NCI-H226 (cell line): Measurements from ENCODE around the gene NRCAM.
A peak's percentile ranks its signal among the peaks of the same experiment; 100 is the strongest.
"Not testable (repeated sequence)": the region's sequence is repeated elsewhere in the genome, so short reads cannot be mapped to it uniquely, and the experiment has no call there.

ENCODE experiments used
- DNase-seq: peaks from one replicate; pipeline ENCODE4 v3.0.0-alpha.2; 2015

NRCAM gene

DNA sequence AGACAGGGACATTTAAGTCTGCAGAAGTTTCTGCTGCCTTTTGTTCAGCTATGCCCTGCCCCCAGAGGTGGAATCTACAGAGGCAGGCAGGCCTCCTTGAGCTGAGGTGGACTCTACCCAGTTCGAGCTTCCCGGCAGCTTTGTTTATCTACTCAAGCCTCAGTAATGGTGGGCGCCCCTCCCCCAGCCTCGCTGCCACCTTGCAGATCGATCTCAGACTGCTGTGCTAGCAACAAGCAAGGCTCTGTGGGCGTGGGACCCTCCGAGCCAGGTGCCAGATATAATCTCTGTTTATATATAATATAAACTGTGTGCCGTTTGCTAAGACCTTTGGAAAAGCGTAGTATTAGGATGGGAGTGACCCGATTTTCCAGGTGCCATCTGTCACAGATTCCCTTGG lies 63.1 kb downstream of the NRCAM start:
- not testable (repeated sequence) for DNase-seq

DNA sequence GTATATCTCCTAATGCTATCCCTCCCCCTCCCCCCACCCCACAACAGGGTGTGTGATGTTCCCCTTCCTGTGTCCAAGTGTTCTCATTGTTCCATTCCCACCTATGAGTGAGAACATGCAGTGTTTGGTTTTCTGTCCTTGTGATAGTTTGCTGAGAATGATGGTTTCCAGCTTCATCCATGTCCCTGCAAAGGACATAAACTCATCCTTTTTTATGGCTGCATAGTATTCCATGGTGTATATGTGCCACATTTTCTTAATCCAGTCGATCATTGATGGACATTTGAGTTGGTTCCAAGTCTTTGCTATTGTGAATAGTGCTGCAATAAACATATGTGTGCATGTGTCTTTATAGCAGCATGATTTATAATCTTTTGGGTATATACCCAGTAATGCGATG lies 68.5 kb downstream of the NRCAM start:
- not testable (repeated sequence) for DNase-seq

DNA sequence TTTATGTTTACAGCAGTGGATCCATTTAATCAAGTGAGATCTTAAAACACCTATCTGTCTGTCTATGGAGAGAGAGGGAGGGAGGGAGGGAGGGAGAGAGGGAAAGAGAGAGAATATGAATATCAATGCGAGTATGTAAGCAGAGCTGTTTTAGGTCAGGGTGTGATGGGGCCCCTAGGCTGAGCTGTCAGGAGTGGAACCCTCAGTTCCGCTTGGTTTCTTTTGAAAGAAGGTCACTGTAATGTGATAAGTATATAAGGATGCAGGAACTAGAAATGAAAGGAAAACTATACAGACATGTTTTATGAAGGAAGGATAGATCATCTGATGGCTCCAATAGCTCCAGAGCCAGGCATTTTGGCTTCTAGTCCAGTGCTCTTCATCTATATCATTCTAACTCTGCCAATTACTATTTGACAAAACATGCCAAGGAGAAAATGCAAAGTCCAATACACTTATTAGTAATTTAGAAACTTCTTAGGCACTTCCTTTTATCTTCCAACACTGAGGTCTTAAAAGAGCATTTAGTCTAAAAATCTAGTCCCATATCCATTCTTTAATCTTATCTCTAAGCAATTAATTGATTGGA lies 70.3 kb downstream of the NRCAM start:
- no peak for DNase-seq

DNA sequence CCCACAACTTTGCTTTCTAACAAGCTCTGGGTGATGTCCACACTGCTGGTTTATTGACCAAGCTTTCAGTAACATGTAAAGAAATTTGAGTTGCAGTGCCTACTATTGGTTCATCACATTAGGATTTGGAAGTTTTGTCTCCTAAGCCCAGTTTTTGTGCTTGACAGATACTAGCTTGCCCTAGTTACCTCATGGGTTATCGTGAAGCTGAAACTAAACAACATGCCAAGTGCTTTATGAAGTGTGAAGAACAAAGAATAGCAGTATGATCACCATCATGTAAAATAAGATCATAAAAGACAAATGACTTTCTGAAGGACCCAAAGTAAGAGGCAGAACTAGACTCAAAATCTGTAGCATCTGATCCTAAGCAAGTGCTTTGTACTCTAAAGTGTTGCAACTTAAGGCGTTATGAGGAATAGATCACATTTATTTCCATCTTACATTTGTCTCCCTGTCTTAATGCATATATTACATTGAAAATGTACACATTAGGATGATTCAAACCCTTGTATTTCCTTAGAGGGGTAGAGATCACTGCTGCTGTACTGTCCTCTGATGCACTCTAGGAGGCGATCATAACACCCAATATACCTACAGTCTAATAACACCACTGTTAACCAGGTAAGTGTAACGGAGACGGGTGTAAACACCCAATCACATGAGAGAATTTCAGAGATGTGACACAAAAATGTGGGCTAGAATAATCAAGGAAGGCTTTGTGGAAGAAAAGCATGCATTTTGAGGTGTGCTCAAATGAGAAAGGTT lies 71.3 kb downstream of the NRCAM start:
- no peak for DNase-seq

DNA sequence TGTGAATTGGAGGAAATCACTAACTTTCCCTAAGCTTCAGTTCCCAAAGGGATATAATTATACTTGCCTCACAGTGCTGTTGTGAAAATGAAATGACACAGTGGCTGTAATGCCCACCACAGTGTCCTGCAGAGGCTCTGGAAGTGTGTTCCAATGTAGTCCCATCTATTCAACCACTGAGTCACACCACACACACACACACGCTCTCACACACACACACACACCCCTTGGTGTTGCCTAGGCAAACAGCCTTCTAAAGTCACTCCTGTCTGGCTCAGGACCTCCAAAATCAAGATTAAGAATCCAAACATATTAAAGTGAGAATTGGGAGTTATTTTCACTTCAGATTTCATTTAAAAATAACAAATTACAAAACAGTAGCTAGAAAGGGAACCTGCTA lies 73.3 kb downstream of the NRCAM start:
- no peak for DNase-seq

DNA sequence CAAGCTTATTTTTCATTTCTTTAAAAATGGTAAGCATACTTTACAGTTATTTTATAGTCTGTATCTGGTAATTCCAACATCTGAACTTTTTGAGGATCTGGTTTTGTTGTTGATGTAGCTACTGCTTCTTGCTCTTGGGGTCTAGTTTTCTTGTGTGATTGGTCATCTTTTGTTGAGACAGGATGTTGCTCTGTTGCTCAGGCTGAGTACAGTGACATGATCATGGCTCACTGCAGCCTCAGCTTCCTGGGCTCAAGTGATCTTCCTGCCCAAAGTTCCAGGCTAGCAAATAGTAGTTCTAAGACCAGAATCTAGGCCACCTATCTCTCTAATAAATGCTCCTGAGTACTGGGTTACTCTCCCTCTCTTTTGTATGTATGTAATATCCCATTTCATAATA lies 75.7 kb downstream of the NRCAM start:
- no peak for DNase-seq

DNA sequence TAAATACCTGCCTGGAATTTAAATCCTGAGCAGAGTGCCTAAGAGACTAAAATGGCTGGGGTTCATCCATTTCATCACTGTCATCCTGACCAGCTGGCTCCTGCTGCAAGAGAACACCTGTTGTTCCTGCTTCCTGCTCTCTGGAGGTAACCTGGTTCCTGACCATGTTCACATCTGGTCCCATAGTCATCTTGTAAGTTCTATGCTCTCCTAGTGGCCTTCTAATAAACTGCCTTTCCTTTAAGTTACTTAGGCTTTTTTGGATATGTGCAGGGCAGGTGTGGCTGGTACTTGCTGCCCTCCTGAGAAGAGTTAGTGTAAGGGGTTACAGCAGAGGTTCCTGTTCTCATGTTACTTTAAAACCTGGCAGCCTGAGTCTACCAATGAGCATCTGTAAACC lies 80.0 kb downstream of the NRCAM start:
- DNase-seq, result no peak

DNA sequence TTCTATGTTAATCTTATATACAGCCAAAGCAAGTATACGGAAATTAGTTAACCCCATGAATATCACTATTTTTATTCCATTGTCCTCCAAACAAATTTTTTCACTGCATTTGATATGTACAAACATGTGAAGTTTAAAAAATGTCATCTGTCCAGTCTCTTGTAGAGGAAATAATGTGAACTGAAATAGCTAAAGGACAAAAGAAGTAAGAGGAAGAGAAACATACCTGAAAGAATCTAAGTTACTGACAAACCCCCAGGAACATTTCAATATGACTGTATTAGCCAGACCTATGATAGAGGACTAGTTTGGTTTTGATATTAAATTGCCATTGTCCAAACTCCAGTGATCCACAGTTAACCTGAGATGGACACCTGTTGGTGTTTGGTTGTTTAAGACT lies 80.6 kb downstream of the NRCAM start:
- no peak for DNase-seq

DNA sequence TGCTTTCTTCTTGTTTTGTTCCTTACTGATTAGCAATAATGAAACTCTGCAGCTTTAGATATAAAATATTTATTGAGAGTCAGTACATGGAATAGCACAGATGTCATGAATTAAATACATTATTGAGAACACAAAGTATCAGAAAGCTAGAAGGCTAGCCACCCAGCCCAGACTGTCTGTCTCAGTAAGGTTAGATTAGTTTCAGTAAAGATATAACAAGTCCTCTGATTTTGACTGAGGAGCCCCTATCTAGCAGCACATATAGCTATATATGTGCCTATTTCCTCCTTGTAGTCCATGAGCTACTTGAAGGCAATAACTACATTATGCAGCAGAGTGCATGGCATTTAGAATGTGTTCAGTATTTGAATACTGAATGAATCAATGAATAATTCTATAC lies 81.3 kb downstream of the NRCAM start:
- no peak for DNase-seq

DNA sequence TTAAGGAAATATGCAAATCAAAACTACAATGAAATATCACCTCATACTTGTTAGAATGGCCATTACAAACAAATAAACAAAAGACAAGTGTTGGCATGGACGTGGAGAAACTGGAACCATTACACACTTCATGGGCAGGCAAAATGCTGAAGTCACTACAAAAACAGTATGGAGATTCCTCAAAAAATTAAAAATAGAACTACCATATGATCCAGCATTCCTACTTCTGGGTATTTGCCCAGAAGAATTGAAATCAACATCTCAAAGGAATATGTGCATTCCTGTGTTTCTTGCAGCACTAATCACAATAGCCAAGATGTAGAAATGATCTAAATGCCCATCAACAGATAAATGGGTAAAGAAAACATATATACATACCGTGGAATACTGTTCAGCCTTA lies 83.6 kb downstream of the NRCAM start:
- no peak for DNase-seq

DNA sequence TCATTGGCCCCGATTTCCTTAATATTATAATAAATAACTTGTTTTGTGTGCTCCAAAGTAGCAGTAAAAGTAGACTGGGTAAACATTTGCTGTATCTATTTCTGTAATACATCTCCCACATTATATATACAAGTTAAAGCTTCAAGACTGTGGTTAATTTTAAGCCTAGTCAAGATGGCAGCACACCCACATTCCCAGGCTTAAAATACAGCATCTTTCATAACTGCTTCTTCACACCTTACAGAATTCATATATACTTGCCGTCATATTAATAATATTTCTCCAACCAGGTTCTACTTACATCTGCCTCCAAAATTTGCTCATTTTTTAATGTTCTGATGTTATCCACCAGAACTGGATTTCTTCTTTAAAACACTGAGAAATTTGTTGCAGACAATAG lies 85.6 kb downstream of the NRCAM start:
- DNase-seq, result no peak

DNA sequence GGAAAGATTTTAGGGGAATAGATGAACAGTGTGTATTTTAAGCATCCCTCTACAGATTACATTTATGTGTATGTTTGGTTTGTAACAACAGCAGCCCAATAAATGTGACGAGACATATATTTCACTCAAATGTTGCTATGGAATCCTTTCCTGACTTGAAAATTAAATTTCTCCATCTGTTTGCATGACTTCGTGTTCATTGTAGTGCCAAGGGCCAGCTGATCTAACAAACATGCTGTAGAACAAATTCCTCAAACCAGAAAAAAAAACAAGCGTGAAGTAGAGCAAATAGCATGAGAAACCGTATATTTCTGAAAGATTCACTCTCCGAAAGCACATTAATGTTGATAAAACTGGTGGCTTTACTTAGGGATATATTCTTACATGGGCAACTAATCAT lies 87.8 kb downstream of the NRCAM start:
- no peak for DNase-seq

DNA sequence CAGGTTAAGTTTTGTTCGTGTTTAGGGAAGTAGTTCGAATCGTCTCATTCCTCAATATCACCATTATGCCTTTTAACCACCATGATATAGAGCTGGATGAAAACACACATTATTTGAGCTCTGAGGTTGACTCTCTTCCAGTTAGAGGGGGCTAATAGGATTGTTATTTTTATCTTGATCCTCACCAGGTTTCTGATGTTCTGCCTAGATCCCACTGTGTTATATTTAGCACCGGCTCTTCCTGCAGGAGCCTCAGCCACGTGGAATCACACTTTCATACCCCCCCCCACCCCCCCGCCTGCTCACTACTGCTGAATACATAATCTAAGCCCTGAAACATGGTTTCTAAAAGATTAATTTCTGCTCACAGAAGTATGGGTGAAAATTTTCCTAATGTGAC lies 88.3 kb downstream of the NRCAM start:
- DNase-seq, result no peak

DNA sequence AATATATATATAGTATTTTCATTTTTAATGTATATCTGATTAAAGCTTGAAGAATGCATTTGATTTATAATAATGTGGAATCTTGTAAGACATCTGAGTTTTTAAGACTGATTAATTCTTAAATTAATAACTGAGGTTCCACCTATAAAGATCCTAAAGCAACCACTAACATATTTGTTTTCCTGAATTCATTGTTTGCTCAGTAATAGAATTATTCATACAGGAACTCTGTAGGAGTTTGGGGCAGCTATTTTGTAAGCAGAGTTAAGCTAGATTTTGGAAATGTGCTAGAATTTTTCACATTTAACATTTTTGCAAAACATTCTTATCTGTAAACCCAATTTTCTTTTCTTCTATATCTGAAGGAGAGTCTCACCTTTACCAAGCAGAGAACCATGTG lies 88.9 kb downstream of the NRCAM start:
- DNase-seq, result no peak

DNA sequence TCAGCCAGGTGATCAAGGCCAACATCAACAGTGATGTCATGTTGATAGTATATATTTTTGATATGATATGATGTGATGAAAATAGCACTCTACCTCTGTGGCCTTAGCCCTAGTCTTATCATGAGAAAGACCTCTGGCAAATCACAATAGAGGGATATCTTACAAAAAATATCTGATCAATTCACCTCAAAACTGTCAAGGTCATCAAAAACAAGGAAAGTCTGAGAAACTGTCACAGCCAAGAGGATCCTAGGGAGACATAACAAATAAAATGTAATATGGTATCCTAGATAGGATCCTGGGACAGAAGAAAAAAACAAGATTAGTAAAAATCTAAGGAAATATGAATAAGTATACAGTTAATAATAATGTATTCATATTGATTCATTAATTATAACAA lies 92.6 kb downstream of the NRCAM start:
- no peak for DNase-seq

DNA sequence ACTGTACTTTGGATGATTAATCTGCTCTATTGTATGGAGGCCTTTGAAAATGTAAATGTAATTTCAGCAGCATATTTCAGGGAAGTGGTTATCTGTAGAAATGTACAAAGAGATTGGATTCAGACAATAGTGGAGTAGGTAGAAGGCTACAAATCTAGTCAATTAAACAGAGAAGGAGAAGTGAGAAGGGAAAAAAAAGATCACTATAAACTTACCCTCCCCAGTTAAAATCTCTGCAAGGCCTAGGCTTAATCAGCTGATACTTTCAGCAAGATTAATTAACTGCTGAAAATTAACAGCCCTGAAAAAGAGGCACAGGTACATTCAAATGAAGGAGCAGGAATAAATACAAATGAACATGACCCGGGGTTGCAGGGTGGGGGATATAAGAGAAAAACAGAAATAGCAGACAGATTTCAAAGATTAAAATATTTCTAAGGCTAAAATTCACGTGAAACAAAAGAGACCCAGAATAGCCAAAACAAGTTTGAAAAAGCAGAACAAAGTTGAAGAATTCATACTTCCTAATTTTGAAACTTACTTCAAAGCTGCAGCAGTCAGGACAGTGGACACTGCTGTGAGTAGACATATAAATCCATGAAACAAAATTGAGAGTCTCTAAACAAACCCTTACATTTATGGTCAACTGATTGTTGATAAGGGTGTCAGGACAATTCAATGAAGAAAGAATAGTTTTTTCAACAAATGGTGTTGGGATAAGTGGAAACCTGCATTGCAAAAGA lies 96.0 kb downstream of the NRCAM start:
- no peak for DNase-seq

DNA sequence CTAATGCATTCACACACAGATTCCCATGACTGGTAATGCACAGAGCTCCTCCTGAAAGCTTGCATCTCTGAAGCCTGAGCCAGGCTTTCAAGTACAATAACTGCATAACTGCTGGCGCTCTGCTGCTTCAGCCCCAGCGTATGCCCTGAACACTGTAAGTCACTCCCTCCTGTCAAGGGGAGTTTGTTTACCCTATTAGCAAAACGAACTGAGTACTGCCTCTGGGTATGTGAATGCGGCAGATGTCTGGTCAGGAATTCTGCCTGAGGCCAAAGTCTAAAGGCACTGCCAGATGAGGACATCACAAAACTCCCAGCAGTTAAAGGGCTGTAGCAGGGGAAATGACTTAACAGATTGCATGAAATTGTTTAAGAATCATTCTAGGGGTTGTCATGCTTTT lies 97.7 kb downstream of the NRCAM start:
- peak; percentile 82 for DNase-seq

DNA sequence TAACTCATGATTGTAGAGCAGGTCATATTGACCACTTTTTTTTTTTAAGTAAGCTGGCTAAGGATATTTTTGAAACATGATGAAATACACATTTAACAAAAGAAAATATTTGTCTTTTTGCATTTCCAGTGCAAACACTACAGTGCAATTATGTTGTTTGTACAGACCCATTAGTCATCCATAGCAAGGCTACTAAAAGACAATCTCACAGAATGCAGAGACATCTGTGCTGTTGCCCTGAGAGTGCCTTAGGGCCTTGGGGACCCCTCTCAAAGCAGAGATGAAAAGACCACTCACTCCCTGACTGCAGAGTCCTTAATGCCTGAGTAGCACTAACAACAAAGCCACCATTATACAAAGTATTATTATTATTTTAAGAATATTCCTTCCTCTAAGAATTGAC lies 104.5 kb downstream of the NRCAM start:
- no peak for DNase-seq

DNA sequence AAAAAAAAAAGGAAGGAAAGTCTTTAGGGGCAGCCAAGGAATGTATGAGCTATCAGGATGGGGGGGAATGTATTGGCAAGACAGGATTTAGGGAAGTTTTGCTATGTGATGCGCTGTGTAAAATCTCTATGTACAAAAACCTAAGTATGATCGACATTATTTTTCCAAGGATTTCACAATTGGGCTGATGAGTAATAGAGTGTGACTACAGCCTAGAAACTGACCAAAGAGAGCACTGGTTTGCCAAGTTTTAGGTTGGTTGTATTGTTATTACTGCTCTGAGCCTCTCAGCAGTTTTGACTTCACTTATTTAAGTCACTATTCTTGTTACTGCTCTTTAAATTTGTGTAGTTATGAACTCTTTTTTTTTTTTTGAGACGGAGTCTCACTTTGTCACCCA lies 107.3 kb downstream of the NRCAM start:
- peak; percentile 6 for DNase-seq

DNA sequence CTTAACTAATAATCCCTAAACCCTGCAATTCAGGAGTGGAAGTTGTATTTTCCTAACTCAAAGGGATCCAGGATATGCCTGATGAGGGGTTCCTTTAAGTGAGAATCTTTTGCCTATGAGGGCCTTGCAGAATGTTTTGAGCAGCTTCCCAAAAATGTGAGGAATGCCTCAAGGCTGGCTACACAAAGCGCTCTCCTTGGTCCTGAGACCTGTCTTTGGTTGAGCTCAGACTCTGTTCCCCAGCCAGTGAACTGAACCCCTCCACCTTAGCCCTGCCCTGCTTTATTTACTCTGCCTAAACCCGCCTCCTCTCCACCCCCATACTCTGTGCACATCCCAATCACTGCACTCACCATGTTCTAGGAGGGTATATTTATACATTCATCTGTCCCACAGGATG lies 108.6 kb downstream of the NRCAM start:
- DNase-seq, result peak; percentile 51

DNA sequence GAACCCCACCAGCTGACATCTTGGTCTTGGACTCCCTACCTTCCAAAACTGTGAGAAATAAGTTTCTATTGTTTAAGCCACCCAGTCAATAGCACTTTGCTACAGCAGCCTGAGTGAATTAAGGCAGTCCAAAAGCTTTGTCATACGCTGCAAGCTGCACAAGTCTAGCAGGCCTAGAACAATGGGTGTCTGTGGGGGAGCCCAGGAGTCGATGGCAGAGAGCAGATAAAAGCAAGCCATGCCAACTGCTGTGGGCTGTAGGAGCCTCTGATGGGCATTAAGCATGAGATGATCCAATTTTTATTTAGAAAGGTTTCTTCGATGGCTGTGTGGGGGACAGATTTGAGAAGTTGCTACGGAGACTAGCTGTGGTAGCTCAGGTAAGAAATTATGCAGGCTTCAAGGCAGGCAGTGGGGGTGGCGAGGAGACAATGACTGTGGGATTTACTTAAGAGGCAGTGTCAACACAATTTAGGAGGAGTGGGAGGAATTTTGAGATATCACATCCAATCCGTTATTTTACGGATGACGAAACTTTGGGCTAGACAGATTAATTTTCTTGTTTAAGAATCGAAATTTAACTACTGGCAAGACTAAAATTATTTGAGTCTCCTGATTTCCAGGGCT lies 110.4 kb downstream of the NRCAM start:
- DNase-seq, result no peak

DNA sequence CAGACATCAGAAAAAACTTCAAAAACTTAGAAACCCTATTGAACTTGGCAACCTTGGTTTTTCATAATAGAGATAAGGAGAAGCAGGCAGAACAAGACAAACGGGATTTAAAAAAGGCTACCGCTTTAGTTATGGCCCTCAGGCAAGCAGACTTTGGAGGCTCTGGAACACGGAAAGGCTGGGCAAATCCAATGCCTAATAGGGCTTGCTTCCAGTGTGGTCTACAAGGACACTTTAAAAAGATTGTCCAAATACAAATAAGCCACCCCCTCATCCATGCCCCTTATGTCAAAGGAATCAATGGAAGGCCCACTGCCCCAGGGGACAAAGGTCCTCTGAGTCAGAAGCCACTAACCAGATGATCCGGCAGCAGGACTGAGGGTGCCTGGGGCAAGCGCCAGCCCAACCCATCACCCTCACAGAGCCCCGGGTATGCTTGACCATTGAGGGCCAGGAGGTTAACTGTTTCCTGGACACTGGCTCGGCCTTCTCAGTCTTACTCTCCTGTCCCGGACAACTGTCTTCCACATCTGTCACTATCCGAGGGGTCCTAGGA lies 115.3 kb downstream of the NRCAM start:
- DNase-seq, result no peak

DNA sequence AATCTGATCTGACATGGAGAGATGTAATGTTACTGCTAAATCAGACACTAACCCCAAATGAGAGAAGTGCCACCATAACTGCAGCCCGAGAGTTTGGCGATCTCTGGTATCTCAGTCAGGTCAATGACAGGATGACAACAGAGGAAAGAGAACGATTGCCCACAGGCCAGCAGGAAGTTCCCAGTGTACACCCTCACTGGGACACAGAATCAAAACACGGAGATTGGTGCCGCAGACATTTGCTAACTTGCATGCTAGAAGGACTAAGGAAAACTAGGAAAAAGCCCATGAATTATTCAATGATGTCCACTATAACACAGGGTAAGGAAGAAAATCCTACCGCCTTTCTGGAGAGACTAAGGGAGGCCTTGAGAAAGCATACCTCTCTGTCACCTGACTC lies 115.8 kb downstream of the NRCAM start:
- DNase-seq, result not testable (repeated sequence)
